ENCODE data around the gene IFT20. TPM values are rescaled to one million over a fixed set of nuclear protein-coding genes. Genes with fewer than 3 reads are reported as not detected.

Gene IFT20
- total RNA-seq, 1 experiment from 2014 or later = 21.0 TPM

DNA sequence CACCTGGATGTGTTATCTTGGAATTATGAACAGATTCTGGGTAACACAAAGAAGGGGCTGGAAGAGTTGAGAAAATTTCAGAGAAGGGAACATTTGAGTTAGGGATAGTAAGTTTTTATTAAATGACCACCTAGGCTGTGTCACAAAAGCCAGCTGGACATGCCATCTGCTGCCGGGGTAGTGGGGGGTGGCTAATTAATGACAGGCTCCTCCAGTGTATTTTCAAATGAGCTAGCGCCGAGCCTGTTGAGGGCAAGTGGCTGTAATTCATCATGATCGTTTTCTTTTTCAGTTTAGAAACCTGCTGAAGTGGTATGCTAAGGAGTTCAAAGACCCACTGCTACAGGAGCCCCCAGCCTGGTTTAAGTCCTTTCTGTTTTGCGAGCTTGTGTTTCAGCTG, 10.1 kb downstream of the IFT20 start:
- Histone ChIP-seq H4K91ac (ENCODE audit: insufficient read length, low read depth, low read length) (no peak overlapping the region), H2BK12ac (ENCODE audit: insufficient read length, low read depth, low read length) (no peak overlapping the region), H4K20me1 (ENCODE audit: control insufficient read depth, insufficient read depth, insufficient read length) (peaks cover 3% of the 10 kb centered on the region), H3K23ac (ENCODE audit: insufficient read length, low read depth, low read length) (no peak overlapping the region), H3K27ac (ENCODE audit: insufficient read length, low read depth, low read length) (no peak overlapping the region), H3K14ac (ENCODE audit: insufficient read depth, low read length) (no peak overlapping the region), H3K23me2 (ENCODE audit: insufficient read length, low read depth, low read length, poor library complexity, severe bottlenecking) (peaks cover 6% of the 10 kb centered on the region), H3K79me2 (ENCODE audit: insufficient read depth, low read length) (peaks cover 46% of the 10 kb centered on the region), H4K8ac (replicated peaks; ENCODE audit: insufficient read length, low read depth, low read length) (no peak overlapping the region), H3T11ph (ENCODE audit: low read length) (no peak overlapping the region), H4K5ac (ENCODE audit: insufficient read length, low read depth, low read length) (no peak overlapping the region), H3K9me3 (ENCODE audit: control insufficient read depth, low read depth, low read length) (no peaks in the 10 kb centered on the region), H2BK5ac (ENCODE audit: insufficient read length, low read length) (no peak overlapping the region), H3K4me1 (ENCODE audit: insufficient read depth, low read length) (peaks cover 6% of the 10 kb centered on the region), H3K56ac (ENCODE audit: insufficient read length, low read depth, low read length) (no peak overlapping the region), H2BK20ac (ENCODE audit: low read depth, low read length, poor library complexity, severe bottlenecking) (no peak overlapping the region), H2BK15ac (ENCODE audit: low read depth, low read length) (no peak overlapping the region), H3K4ac (ENCODE audit: low read depth, low read length) (no peak overlapping the region), H3K4me2 (ENCODE audit: insufficient read depth, insufficient read length, low read length) (no peak overlapping the region), H3K79me1 (ENCODE audit: insufficient read depth, low read depth, low read length, poor library complexity, severe bottlenecking) (peaks cover 9% of the 10 kb centered on the region), H2BK120ac (ENCODE audit: low read depth, low read length, poor library complexity, severe bottlenecking) (no peak overlapping the region), H3K18ac (ENCODE audit: insufficient read length, low read depth, low read length) (no peak overlapping the region), H3K27me3 (ENCODE audit: insufficient read depth, low read length) (no peaks in the 10 kb centered on the region), H2AFZ (ENCODE audit: low read length) (no peak overlapping the region), H2AK5ac (ENCODE audit: insufficient read length, low read length) (no peak overlapping the region), H3K9ac (ENCODE audit: extremely low read depth, insufficient read length, low read length) (no peak overlapping the region)
- Mint-ChIP-seq H3K4me1 (peaks cover 26 to 28% of the 10 kb centered on the region in 2 experiments), H3K9me3 (no peaks in the 10 kb centered on the region), H3K27me3 (ENCODE audit: low read depth) (no peaks in the 10 kb centered on the region), H3K4me3 (no peak overlapping the region), H3K27ac (peak overlapping the region in 2 of 3 experiments; percentile 10 to 22; a peak in 2 of 7 replicates), H3K36me3 (ENCODE audit: insufficient read depth in 1 of 3, low read depth in 3 of 3) (peaks cover 35 to 65% (median 60%) of the 10 kb centered on the region in 3 experiments; a peak in 6 of 7 replicates)
- peak; percentile 5 for DNase-seq
- WGBS (ENCODE audit: extremely low coverage, insufficient read length, low lambda C conversion rate) = no CpG with 5 or more reads among the region's 5 CpGs
- TF ChIP-seq, protein P1, sequence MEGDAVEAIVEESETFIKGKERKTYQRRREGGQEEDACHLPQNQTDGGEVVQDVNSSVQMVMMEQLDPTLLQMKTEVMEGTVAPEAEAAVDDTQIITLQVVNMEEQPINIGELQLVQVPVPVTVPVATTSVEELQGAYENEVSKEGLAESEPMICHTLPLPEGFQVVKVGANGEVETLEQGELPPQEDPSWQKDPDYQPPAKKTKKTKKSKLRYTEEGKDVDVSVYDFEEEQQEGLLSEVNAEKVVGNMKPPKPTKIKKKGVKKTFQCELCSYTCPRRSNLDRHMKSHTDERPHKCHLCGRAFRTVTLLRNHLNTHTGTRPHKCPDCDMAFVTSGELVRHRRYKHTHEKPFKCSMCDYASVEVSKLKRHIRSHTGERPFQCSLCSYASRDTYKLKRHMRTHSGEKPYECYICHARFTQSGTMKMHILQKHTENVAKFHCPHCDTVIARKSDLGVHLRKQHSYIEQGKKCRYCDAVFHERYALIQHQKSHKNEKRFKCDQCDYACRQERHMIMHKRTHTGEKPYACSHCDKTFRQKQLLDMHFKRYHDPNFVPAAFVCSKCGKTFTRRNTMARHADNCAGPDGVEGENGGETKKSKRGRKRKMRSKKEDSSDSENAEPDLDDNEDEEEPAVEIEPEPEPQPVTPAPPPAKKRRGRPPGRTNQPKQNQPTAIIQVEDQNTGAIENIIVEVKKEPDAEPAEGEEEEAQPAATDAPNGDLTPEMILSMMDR (conservative IDR thresholded peaks at IDR 0.05) = no peak
